ENCODE data around the gene TDRD9.

TDRD9 gene

DNA sequence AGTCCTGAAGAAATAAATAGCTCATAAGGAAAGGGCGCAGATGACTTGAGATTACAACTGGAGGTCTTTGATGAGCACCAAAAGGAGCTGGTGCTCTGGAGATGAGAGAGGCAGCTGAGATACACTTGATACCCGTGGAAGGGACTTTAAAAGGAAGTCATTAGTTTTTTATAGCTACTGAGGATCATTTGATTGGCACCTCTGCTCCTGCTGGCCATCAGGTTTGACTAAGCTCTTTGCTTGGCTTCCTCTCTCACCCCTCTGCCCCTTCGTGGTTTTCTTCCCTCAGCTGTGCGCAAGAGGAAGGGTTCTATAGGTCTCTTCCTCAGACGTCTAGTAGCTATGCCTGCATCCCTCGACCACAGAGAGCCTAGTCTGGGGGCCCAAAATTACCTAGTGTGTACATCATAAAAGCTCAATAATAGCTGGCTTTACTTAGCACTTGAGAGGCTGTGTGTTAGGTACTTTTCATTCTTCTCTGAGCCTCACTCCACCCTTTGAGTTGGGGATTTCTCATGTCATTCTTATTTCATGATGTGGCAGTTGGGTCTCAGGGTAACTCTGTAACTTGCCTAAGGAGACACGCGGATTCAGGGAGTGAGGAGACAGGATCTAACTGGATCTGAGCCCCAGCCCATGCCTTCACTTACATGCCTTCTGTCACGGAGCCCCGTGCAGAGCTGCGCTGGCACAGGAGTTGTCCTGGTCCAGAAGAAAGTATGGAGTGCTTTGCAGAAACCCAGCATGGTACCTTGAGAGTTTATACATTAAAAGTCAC lies 88.8 kb downstream of the TDRD9 start:
- DNase-seq (ENCODE audit: low read depth): no peak
- in situ Hi-C loops (cut with HindIII; ENCODE audit: low sequenced_read_pairs): no loop called here
- H3K4me3 ChIP-seq (ENCODE audit: low read depth, low read length): no peak overlapping the region
- TF ChIP-seq, protein P1, sequence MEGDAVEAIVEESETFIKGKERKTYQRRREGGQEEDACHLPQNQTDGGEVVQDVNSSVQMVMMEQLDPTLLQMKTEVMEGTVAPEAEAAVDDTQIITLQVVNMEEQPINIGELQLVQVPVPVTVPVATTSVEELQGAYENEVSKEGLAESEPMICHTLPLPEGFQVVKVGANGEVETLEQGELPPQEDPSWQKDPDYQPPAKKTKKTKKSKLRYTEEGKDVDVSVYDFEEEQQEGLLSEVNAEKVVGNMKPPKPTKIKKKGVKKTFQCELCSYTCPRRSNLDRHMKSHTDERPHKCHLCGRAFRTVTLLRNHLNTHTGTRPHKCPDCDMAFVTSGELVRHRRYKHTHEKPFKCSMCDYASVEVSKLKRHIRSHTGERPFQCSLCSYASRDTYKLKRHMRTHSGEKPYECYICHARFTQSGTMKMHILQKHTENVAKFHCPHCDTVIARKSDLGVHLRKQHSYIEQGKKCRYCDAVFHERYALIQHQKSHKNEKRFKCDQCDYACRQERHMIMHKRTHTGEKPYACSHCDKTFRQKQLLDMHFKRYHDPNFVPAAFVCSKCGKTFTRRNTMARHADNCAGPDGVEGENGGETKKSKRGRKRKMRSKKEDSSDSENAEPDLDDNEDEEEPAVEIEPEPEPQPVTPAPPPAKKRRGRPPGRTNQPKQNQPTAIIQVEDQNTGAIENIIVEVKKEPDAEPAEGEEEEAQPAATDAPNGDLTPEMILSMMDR (IDR thresholded peaks at IDR 0.05; ENCODE audit: low read depth, low read length, missing control alignments): no peak

DNA sequence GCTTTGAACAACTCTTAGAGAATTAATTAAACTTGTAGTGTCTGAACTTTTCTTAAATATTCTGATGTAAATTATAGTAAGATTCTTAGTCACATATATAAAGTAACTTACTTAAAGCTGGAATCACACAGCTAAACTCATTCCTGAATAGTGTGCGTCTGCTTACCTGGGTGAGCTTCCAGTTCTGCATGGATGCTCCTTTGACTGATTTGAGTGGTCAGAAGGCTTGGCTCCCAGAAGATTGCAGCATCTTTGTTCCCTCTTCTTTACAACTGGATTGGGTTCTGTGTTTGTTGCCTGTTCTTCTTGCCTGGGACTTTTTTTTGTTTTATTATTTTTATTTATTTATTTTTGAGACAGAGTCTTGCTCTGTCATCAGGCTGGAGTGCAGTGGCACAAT lies 90.8 kb downstream of the TDRD9 start:
- no peak overlapping the region for H3K4me3 ChIP-seq (ENCODE audit: low read depth, low read length)
- in situ Hi-C loops (cut with HindIII; ENCODE audit: low sequenced_read_pairs): no loop called here
- TF ChIP-seq, protein P1 (IDR thresholded peaks at IDR 0.05; ENCODE audit: low read depth, low read length, missing control alignments): no peak
- DNase-seq (ENCODE audit: low read depth): no peak

DNA sequence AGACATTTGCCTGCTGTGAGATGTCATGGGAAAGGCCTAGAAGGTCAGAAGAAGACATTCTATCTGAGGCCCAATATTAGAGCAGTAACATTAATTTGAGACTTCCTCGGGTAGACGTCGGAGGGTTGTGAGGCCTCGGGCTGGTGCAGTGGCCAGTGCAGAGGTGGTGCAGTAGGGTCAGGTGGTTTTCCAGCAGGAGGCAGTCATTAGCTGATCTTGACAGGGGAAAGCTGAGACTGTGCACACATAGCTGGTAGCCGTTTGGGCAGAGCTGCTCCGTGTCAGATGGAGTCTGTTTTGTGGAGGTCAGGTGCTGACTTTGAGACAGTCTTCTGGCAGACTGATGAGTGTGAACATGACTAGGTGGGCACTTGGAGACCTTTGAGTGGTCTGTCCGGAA lies 91.5 kb downstream of the TDRD9 start:
- in situ Hi-C loops (cut with HindIII; ENCODE audit: low sequenced_read_pairs): no loop called here
- TF ChIP-seq, protein P1 (IDR thresholded peaks at IDR 0.05; ENCODE audit: low read depth, low read length, missing control alignments): no peak
- no peak overlapping the region for H3K4me3 ChIP-seq (ENCODE audit: low read depth, low read length)
- DNase-seq (ENCODE audit: low read depth): no peak

DNA sequence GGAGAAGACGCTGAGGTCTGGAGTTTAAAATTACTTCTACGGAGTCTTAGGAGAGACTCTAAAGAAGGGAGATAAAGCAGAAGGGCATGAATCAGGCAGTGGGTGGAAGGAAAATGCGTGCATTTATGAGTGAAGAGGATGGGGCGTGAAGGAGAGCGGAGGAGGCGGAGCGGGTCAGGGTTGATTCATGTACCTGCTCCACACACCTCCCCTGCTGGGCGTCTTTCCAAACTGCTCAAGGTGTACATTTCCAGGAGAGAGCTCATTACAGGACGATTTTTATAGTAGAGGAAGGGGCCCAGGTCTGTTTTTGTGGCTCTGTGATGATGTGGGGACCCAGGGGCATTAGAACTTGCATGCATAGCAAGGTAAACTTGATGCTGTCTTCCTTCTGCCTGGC lies 92.2 kb downstream of the TDRD9 start:
- in situ Hi-C loops (cut with HindIII; ENCODE audit: low sequenced_read_pairs): no loop called here
- no peak for DNase-seq (ENCODE audit: low read depth)
- no peak overlapping the region for H3K4me3 ChIP-seq (ENCODE audit: low read depth, low read length)
- TF ChIP-seq, protein P1 (IDR thresholded peaks at IDR 0.05; ENCODE audit: low read depth, low read length, missing control alignments): no peak

DNA sequence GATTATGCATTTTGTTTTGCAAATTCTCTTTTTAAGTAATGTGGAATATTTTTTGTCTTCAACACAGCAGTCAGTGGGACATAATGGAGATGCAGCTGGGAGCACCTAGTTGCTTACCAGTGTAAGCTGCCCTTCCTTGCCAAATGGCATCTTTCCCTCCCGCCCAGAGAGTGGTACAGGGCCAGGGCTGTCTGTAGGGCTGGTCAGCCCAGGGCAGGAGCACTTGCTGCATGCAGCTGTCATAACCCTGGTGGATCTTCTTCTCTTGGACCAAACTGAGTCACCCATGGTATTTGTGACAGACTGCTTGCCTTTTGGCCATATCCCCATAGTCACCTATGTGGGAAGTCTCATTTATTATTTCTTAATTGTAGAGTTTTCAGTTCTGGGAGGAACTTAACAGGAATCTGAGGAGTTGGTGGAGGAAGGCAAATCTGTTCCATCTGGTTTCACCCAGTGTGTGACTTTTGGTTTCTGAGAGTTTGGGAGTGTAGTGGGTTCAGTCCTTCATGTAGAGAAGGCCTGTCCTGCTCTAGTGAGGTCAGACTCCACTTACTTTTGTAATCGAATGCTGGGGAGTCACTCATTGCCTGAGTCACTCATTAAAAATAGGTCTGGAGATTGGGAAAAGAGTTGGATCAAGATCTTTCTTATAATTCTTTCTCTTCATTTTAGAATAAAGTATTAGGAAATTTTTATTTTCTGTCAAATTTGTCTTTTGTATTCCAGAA lies 95.2 kb downstream of the TDRD9 start:
- TF ChIP-seq, protein P1 (IDR thresholded peaks at IDR 0.05; ENCODE audit: low read depth, low read length, missing control alignments): no peak
- in situ Hi-C loops (cut with HindIII; ENCODE audit: low sequenced_read_pairs): no loop called here
- no peak overlapping the region for H3K4me3 ChIP-seq (ENCODE audit: low read depth, low read length)
- DNase-seq (ENCODE audit: low read depth): no peak

DNA sequence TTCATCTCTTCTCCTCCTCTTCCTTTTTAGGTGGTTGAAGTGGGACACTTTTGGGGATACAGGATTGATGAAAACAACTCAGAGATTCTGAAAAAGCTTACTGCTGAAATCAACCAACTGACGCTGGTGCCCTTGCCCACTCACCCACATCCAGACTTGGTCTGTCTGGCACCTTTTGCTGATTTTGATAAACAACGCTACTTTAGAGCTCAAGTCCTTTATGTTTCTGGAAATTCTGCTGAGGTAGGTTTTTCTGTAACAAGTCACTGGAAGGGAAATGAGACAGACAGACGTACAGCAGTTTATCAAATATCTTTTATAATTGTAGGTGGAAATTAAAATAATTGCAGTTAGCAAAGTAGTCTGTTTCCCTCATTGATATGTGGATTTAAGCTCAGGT lies 97.3 kb downstream of the TDRD9 start:
- DNase-seq (ENCODE audit: low read depth): no peak

More for the DNA sequence above, 97.3 kb downstream of the TDRD9 start:
- TF ChIP-seq, protein P1 (IDR thresholded peaks at IDR 0.05; ENCODE audit: low read depth, low read length, missing control alignments): no peak
- in situ Hi-C loops (cut with HindIII; ENCODE audit: low sequenced_read_pairs): no loop called here
- H3K4me3 ChIP-seq (ENCODE audit: low read depth, low read length): no peak overlapping the region

Measured in astrocyte of the cerebellum (primary cell).